PC-3 (cell line): ENCODE data around the gene CEP170B. TPM values are rescaled to one million over a fixed set of nuclear protein-coding genes. Genes with fewer than 3 reads are reported as not detected.
"Not testable (repeated sequence)": the region's sequence is repeated elsewhere in the genome, so short reads cannot be mapped to it uniquely, and the experiment has no call there.

Source experiments
- ATAC-seq: fragments of 200-7000 bp; cut with Tn5 transposase; 2 replicates; pipeline ENCODE4 v1.9.1; 2020; ENCODE audit warnings: mild to moderate bottlenecking, moderate library complexity
- BruUV-seq: library from RNA; stranded (reverse); fragments of 400-500 nt; replicated peaks from 2 replicates; lab custom pipeline; 2021; lab: Mats Ljungman, UMichigan
- CTCF ChIA-PET: fragments of 300-600 bp; sonication (Branson Sonifier 250); formaldehyde crosslinking; loops from one replicate; lab custom pipeline; 2022; ENCODE audit warnings: antibody characterized with exemption; lab: Charles Lee
- POLR2A ChIA-PET: fragments of 300-600 bp; sonication (Branson Sonifier 250); formaldehyde crosslinking; loops from one replicate; lab custom pipeline; 2022; ENCODE audit warnings: antibody characterized with exemption; ENCODE audit not compliant: unreplicated experiment; lab: Charles Lee
- DNase-seq: peaks from one replicate; pipeline ENCODE4 v3.0.0-alpha.2; 2015
- H2AFZ ChIP-seq: fragments of 300-600 bp; sonication (generic); 2 replicates; pipeline ENCODE4 v1.6.0; 2016; ENCODE audit warnings: antibody characterized with exemption, low read length
- H3F3A ChIP-seq: fragments of 300-600 bp; sonication (generic); one replicate; pipeline ENCODE4 v1.6.0; 2017; ENCODE audit warnings: antibody characterized with exemption, low read length, control low read depth, mild to moderate bottlenecking; ENCODE audit not compliant: unreplicated experiment
- H3K27ac ChIP-seq: fragments of 300-600 bp; sonication (generic); 2 replicates; pipeline ENCODE4 v1.5.1; 2016; ENCODE audit warnings: mild to moderate bottlenecking, low read length
- H3K27me3 ChIP-seq: fragments of 300-600 bp; sonication (generic); 2 replicates; pipeline ENCODE4 v1.6.1; 2016; ENCODE audit warnings: low read length, mixed read lengths
- H3K36me3 ChIP-seq: fragments of 300-600 bp; sonication (generic); 2 replicates; pipeline ENCODE4 v1.6.1; 2016; ENCODE audit warnings: low read depth, mixed run types, low read length, mixed read lengths
- H3K4me1 ChIP-seq: fragments of 300-600 bp; sonication (generic); 2 replicates; pipeline ENCODE4 v1.5.1; 2016; ENCODE audit warnings: low read length; ENCODE audit not compliant: insufficient read depth
- H3K4me2 ChIP-seq: fragments of 300-600 bp; sonication (generic); 2 replicates; pipeline ENCODE4 v1.6.0; 2016; ENCODE audit warnings: low read length
- H3K4me3 ChIP-seq: fragments of 300-600 bp; sonication (generic); 2 replicates; pipeline ENCODE4 v1.5.1; 2016; ENCODE audit warnings: mild to moderate bottlenecking, low read length, mixed read lengths
- H3K79me2 ChIP-seq: fragments of 300-600 bp; sonication (generic); 2 replicates; pipeline ENCODE4 v1.6.1; 2017; ENCODE audit warnings: low read length, mixed read lengths
- H3K9ac ChIP-seq: fragments of 300-600 bp; sonication (generic); 2 replicates; pipeline ENCODE4 v1.6.0; 2016; ENCODE audit warnings: mild to moderate bottlenecking, low read length
- H3K9me2 ChIP-seq: fragments of 300-600 bp; sonication (generic); replicated peaks from 2 replicates; pipeline ENCODE4 v1.6.1; 2016; ENCODE audit warnings: mixed run types, low read length, mixed read lengths
- H3K9me3 ChIP-seq: fragments of 300-600 bp; sonication (generic); 2 replicates; pipeline ENCODE4 v1.6.1; 2016; ENCODE audit warnings: low read length, mixed read lengths
- H4K20me1 ChIP-seq: fragments of 300-600 bp; sonication (generic); 2 replicates; pipeline ENCODE4 v1.6.1; 2016; ENCODE audit warnings: low read length, mixed read lengths
- EZH2 ChIP-seq: fragments of 300-600 bp; sonication (generic); IDR thresholded peaks from one replicate; pipeline ENCODE4 v1.6.1; 2017; ENCODE audit warnings: antibody characterized with exemption, mild to moderate bottlenecking, low read length; ENCODE audit not compliant: unreplicated experiment
- EZH2phosphoT487 ChIP-seq: fragments of 300-600 bp; sonication (generic); IDR thresholded peaks from 2 replicates; pipeline ENCODE4 v1.6.1; 2018; ENCODE audit warnings: mild to moderate bottlenecking, antibody characterized with exemption, low read length, borderline replicate concordance
- intact Hi-C: fragments of 100-400 bp; cut with micrococcal nuclease; formaldehyde crosslinking; loops from 2 replicates; pipeline ENCODE4 v1.9.0; 2023
- total RNA-seq: library from RNA; depleted of rRNA; stranded (reverse); fragments of >200 nt; gene quantifications from 2 replicates; pipeline ENCODE4 v1.2.3, GENCODE V29; 2014
- TF ChIP-seq, protein P1 (sequence below): fragments of 300-600 bp; sonication (generic); conservative IDR thresholded peaks from 2 replicates; pipeline ENCODE4 v1.5.1; 2017; ENCODE audit warnings: antibody characterized with exemption, low read depth, mild to moderate bottlenecking, low read length

The CEP170B gene
- total RNA-seq, 1 experiment from 2014 or later: 33.2 TPM

DNA sequence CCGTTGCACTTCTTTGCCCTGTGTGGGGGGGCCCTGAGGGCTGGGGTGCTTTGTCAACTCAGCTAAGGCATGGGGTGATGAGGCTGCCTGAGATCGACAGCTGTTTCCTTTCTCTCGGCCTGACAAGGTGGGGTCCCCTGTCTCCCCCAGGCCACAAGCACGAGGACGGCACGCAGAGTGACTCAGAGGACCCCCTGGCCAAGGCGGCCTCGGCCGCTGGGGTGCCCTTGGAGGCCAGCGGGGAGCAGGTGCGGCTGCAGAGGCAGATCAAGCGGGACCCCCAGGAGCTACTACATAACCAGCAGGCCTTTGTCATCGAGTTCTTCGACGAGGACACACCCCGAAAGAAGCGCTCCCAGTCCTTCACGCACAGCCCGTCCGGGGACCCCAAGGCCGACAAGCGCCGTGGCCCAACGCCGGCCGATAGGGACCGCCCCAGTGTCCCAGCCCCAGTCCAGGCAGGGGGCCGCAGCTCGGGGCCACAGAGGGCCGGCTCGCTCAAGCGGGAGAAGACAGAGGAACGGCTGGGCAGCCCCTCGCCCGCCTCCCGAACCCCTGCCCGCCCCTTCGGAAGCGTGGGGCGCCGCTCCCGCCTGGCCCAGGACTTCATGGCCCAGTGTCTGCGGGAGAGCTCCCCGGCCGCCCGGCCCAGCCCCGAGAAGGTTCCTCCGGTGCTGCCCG lies 18.8 kb downstream of the CEP170B start:
- ChIA-PET CTCF (no interaction called here), POLR2A (no interaction called here)
- Histone ChIP-seq H3K4me3 (no peak overlapping the region), H4K20me1 (no peaks in the 10 kb centered on the region), H3K9me2 (no peaks in the 10 kb centered on the region), H3K27me3 (no peaks in the 10 kb centered on the region), H3K9ac (no peak overlapping the region), H3K4me2 (no peak overlapping the region), H3K36me3 (peaks cover 12% of the 10 kb centered on the region; the same call in 1 of the 2 replicates), H3K9me3 (no peaks in the 10 kb centered on the region), H3K4me1 (peaks cover 3% of the 10 kb centered on the region; the same call in 1 of the 2 replicates), H3K79me2 (no peaks in the 10 kb centered on the region), H3K27ac (no peak overlapping the region), H3F3A (no peaks in the 10 kb centered on the region), H2AFZ (no peak overlapping the region)
- DNase-seq (no peak), ATAC-seq (no peak)
- TF ChIP-seq EZH2phosphoT487 (no peak), EZH2 (no peak)
- TF ChIP-seq, protein P1, sequence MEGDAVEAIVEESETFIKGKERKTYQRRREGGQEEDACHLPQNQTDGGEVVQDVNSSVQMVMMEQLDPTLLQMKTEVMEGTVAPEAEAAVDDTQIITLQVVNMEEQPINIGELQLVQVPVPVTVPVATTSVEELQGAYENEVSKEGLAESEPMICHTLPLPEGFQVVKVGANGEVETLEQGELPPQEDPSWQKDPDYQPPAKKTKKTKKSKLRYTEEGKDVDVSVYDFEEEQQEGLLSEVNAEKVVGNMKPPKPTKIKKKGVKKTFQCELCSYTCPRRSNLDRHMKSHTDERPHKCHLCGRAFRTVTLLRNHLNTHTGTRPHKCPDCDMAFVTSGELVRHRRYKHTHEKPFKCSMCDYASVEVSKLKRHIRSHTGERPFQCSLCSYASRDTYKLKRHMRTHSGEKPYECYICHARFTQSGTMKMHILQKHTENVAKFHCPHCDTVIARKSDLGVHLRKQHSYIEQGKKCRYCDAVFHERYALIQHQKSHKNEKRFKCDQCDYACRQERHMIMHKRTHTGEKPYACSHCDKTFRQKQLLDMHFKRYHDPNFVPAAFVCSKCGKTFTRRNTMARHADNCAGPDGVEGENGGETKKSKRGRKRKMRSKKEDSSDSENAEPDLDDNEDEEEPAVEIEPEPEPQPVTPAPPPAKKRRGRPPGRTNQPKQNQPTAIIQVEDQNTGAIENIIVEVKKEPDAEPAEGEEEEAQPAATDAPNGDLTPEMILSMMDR: no peak
- intact Hi-C loops: no loop called here
- BruUV-seq: no TSS peak

DNA sequence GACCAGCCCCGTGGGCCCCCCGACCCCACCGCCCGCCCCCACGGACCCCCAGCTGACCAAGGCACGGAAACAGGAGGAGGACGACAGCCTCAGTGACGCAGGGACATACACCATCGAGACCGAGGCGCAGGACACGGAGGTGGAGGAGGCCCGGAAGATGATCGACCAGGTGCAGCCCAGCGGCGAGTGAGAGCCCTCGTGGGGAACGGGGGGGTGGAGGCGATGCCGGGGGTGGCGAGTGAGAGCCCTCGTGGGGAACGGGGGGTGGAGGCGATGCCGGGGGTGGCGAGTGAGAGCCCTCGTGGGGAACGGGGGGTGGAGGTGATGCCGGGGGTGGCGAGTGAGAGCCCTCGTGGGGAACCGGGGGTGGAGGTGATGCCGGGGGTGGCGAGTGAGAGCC lies 19.3 kb downstream of the CEP170B start:
- H3K9ac ChIP-seq, H3K9me2 ChIP-seq, H2AFZ ChIP-seq, H3K4me2 ChIP-seq, H3K79me2 ChIP-seq, H3K4me1 ChIP-seq, CTCF ChIA-PET, H3K27ac ChIP-seq, BruUV-seq, H3K9me3 ChIP-seq, H3F3A ChIP-seq, H3K27me3 ChIP-seq, POLR2A ChIA-PET, H4K20me1 ChIP-seq, ATAC-seq, intact Hi-C loops, H3K4me3 ChIP-seq, DNase-seq: not testable (repeated sequence)
- H3K36me3 ChIP-seq: peaks cover 18% of the 10 kb centered on the region; the same call in 1 of the 2 replicates

DNA sequence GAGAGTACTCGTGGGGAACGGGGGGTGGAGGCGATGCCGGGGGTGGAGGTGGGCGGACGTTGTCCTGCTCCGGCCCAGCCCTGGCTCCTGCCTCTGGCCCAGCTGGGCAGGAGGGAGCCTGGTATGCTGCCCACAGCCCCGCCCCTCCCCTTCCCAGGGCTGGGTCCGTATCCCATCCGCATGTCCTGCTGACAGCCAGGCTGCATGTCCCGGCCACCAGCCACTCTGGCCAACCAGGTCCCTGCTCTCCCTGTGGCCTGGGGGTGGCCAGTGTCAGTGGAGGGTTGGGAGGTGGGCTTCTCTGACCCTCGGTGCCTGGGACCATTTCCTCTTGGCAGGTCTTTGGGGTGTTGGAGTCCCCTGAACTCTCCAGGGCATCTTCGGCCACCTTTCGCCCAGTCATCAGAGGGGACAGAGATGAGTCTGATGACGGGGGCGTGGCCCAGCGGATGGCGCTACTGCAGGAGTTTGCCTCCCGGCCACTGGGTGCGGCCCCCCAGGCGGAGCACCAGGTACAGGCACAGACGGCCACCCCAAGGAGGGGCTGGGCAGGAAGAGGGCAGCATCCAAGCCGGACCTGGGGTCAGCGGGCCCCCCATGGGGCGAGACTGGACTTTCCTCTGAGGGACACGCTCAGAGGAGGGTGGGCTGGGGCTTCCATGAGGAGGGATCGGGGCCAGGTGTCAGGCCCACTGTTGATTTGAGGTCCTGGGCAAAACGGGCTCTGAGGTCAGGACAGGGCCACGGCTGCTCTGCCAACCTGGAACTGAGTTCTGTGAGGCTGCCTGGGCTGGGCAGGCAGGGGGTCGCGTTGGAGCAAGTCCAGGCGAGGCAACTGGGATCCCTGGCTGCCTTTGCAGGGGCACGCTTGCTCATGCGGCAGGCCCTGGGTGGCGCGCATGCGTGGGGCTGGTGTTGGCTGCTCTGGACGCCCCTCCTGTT lies 20.2 kb downstream of the CEP170B start:
- TF ChIP-seq EZH2phosphoT487 (no peak), EZH2 (no peak)
- TF ChIP-seq, protein P1: no peak
- no peak overlapping the region for H2AFZ ChIP-seq
- H3K27ac ChIP-seq: no peak overlapping the region
- no peaks in the 10 kb centered on the region for H3F3A ChIP-seq
- H3K79me2 ChIP-seq: no peaks in the 10 kb centered on the region
- intact Hi-C loops: no loop called here
- peaks cover 3% of the 10 kb centered on the region; the same call in 1 of the 2 replicates for H3K4me1 ChIP-seq
- ATAC-seq: no peak
- no peak overlapping the region for H3K9ac ChIP-seq
- CTCF ChIA-PET: no interaction called here
- no peak overlapping the region for H3K4me3 ChIP-seq
- no peaks in the 10 kb centered on the region for H3K9me2 ChIP-seq
- no peaks in the 10 kb centered on the region for H3K27me3 ChIP-seq
- peaks cover 18% of the 10 kb centered on the region; the same call in 1 of the 2 replicates for H3K36me3 ChIP-seq
- no TSS peak for BruUV-seq
- no peaks in the 10 kb centered on the region for H3K9me3 ChIP-seq
- POLR2A ChIA-PET: no interaction called here
- no peak for DNase-seq
- no peak overlapping the region for H3K4me2 ChIP-seq
- H4K20me1 ChIP-seq: no peaks in the 10 kb centered on the region
